HCT116 (cell line): ENCODE measurements around the gene FSIP1. TPM values are rescaled to one million over a fixed set of nuclear protein-coding genes. Genes with fewer than 3 reads are reported as not detected.

ENCODE experiments used
- ATAC-seq: fragments of 200-7000 bp; cut with Tn5 transposase; 2 replicates; pipeline ENCODE4 v1.9.1; 2020; ENCODE audit warnings: mild to moderate bottlenecking, moderate library complexity
- BruUV-seq: library from RNA; stranded (reverse); fragments of 400-500 nt; replicated peaks from 2 replicates; lab custom pipeline; 2021; lab: Mats Ljungman, UMichigan
- CTCF ChIA-PET: fragments of 300-600 bp; sonication (Branson Sonifier 250); formaldehyde crosslinking; loops from one replicate; lab custom pipeline; 2021; ENCODE audit warnings: antibody characterized with exemption; lab: Charles Lee
- POLR2A ChIA-PET: fragments of 300-600, 350-600 bp; sonication (Branson Sonifier 250); formaldehyde crosslinking; loops from one replicate; lab custom pipeline; 2021; ENCODE audit warnings: antibody characterized with exemption; lab: Charles Lee
- RAD21 ChIA-PET, 2 experiments: fragments of 300-600 bp; sonication (Branson Sonifier 250); formaldehyde crosslinking; loops; one replicate each; lab custom pipeline; 2023; ENCODE audit warnings: low total read pairs in 2 of 2; ENCODE audit not compliant: uncharacterized antibody in 2 of 2, unreplicated experiment in 2 of 2, low non-redundant PET in 1 of 2; lab: Charles Lee
- DNase-seq: peaks from one replicate; pipeline ENCODE4 v3.0.0-alpha.2; 2010; ENCODE audit warnings: low read depth, low spot score
- H2AFZ ChIP-seq: fragments of 200-600 bp; shearing (Covaris generic), sonication (generic); 2 replicates; pipeline ENCODE4 v1.6.1; 2017; ENCODE audit warnings: low read depth, mixed run types, mixed read lengths, antibody characterized with exemption, low read length; ENCODE audit not compliant: poor library complexity, severe bottlenecking
- H3K27ac ChIP-seq: 2 replicates; pipeline ENCODE4 v1.5.1; 2012; ENCODE audit warnings: low read depth, low read length
- H3K27me3 ChIP-seq: fragments of 200-600 bp; sonication (generic); 2 replicates; pipeline ENCODE4 v1.6.1; 2016; ENCODE audit warnings: mixed run types, low read length, mixed read lengths; ENCODE audit not compliant: insufficient read depth
- H3K36me3 ChIP-seq, 2 experiments: fragments of 200-500 bp in 1 of 2; fragments of 200-600 bp in 1 of 2; sonication (Bioruptor generic) in 1 of 2; sonication (generic) in 1 of 2; 2 replicates each; pipeline versions ENCODE4 v1.5.1 to v1.6.1; 2014 to 2016; ENCODE audit warnings: low read length in 2 of 2, inconsistent platforms in 1 of 2, mixed read lengths in 1 of 2, mixed run types in 1 of 2; ENCODE audit not compliant: insufficient read depth in 2 of 2, control insufficient read depth in 1 of 2
- H3K4me1 ChIP-seq, 2 experiments: fragments of 200-600 bp in 1 of 2; sonication (generic) in 1 of 2; 2 replicates each; pipeline versions ENCODE4 v1.5.1 to v1.6.1; 2012 to 2017; ENCODE audit warnings: low read length in 2 of 2, inconsistent platforms in 1 of 2, mild to moderate bottlenecking in 1 of 2, mixed read lengths in 1 of 2, mixed run types in 1 of 2, moderate library complexity in 1 of 2; ENCODE audit not compliant: insufficient read depth in 2 of 2, control insufficient read depth in 1 of 2
- H3K4me2 ChIP-seq: fragments of 200-600 bp; sonication (generic); 2 replicates; pipeline ENCODE4 v1.6.1; 2017; ENCODE audit warnings: mixed run types, low read length, mixed read lengths
- H3K4me3 ChIP-seq, 2 experiments: fragments of 200-600 bp in 1 of 2; sonication (generic) in 1 of 2; replicated peaks in 1 of 2; 2 replicates each; pipeline ENCODE4 v1.5.1; 2011 to 2016; ENCODE audit warnings: low read length in 2 of 2, control low read depth in 1 of 2, low read depth in 1 of 2, mild to moderate bottlenecking in 1 of 2, mixed read lengths in 1 of 2, mixed run types in 1 of 2
- H3K79me2 ChIP-seq: fragments of 200-600 bp; sonication (generic); 2 replicates; pipeline ENCODE4 v1.6.1; 2017; ENCODE audit warnings: mild to moderate bottlenecking, mixed run types, low read length, moderate library complexity, mixed read lengths; ENCODE audit not compliant: insufficient read depth
- H3K9ac ChIP-seq: fragments of 200-600 bp; sonication (generic); 2 replicates; pipeline ENCODE4 v1.6.1; 2016; ENCODE audit warnings: low read length, mixed read lengths
- H3K9me2 ChIP-seq: fragments of 200-600 bp; sonication (generic), shearing (Covaris generic); 2 replicates; pipeline ENCODE4 v1.6.1; 2017; ENCODE audit warnings: mixed run types, mild to moderate bottlenecking, moderate library complexity; ENCODE audit not compliant: insufficient read depth
- H3K9me3 ChIP-seq, 2 experiments: fragments of 200-500 bp in 1 of 2; fragments of 200-600 bp in 1 of 2; sonication (Bioruptor generic) in 1 of 2; sonication (generic) in 1 of 2; 2 replicates each; pipeline ENCODE4 v1.6.1; 2014 to 2017; ENCODE audit warnings: low read length in 2 of 2, mixed read lengths in 2 of 2, inconsistent platforms in 1 of 2, low read depth in 1 of 2, mild to moderate bottlenecking in 1 of 2, mixed run types in 1 of 2, moderate library complexity in 1 of 2; ENCODE audit not compliant: control insufficient read depth in 1 of 2, insufficient read depth in 1 of 2
- H4K20me1 ChIP-seq: fragments of 200-600 bp; sonication (generic), shearing (Covaris generic); 2 replicates; pipeline ENCODE4 v1.6.1; 2017; ENCODE audit warnings: mixed run types, mild to moderate bottlenecking, moderate library complexity; ENCODE audit not compliant: insufficient read depth
- ATF3 ChIP-seq: IDR thresholded peaks from 2 replicates; pipeline ENCODE4 v1.6.1; 2012
- EZH2phosphoT487 ChIP-seq: fragments of 200-600 bp; IDR thresholded peaks from 2 replicates; pipeline ENCODE4 v1.6.1; 2018; ENCODE audit warnings: antibody characterized with exemption, borderline replicate concordance
- FOSL1 ChIP-seq: IDR thresholded peaks from 2 replicates; pipeline ENCODE4 v1.6.1; 2012; ENCODE audit warnings: low read depth
- JUND ChIP-seq: IDR thresholded peaks from 2 replicates; pipeline ENCODE4 v1.6.1; 2012
- POLR2A ChIP-seq: IDR thresholded peaks from 2 replicates; pipeline ENCODE4 v1.7.0; 2011; ENCODE audit warnings: borderline replicate concordance; ENCODE audit not compliant: insufficient read depth, insufficient read length; ENCODE audit errors: extremely low read depth
- POLR2AphosphoS5 ChIP-seq: IDR thresholded peaks from 2 replicates; pipeline ENCODE4 v1.6.1; 2011; ENCODE audit warnings: mild to moderate bottlenecking, low read depth, low read length, moderate library complexity
- REST ChIP-seq: IDR thresholded peaks from 2 replicates; pipeline ENCODE4 v1.6.1; 2012; ENCODE audit warnings: low read depth
- SIN3A ChIP-seq: IDR thresholded peaks from 2 replicates; pipeline ENCODE4 v1.6.1; 2012; ENCODE audit warnings: low read depth
- ZBTB33 ChIP-seq: IDR thresholded peaks from 2 replicates; pipeline ENCODE4 v1.6.1; 2011; ENCODE audit warnings: mild to moderate bottlenecking, low read length, moderate library complexity; ENCODE audit not compliant: insufficient replicate concordance; ENCODE audit errors: extremely low read depth
- intact Hi-C: fragments of 100-400 bp; cut with micrococcal nuclease; formaldehyde crosslinking; loops from 2 replicates; pipeline ENCODE4 v1.10.0; 2022
- total RNA-seq: library from RNA; stranded (reverse); gene quantifications from one replicate; pipeline ENCODE4 v1.2.1, GENCODE V29; 2021; ENCODE audit not compliant: unreplicated experiment

Gene FSIP1
- total RNA-seq, 1 experiment from 2014 or later, result 0.42 TPM

- no peak for ATAC-seq
- intact Hi-C loops, result no loop called here
- Histone ChIP-seq H3K9me2 (no peaks in the 10 kb centered on the region), H2AFZ (no peak overlapping the region), H3K27me3 (no peaks in the 10 kb centered on the region), H3K4me2 (no peak overlapping the region), H3K4me1 (no peaks in the 10 kb centered on the region)
- ChIA-PET CTCF (no interaction called here), RAD21 (no interaction called here)
- TF ChIP-seq SIN3A (no peak), POLR2AphosphoS5 (no peak), REST (no peak), ATF3 (no peak), ZBTB33 (no peak), JUND (no peak), FOSL1 (no peak), POLR2A (no peak), EZH2phosphoT487 (no peak)
- TF ChIP-seq, all 23 proteins: peak for 0
- Histone ChIP-seq H3K27ac (no peak overlapping the region), H3K9me3 (no peaks in the 10 kb centered on the region), H3K36me3 (no peaks in the 10 kb centered on the region), H3K79me2 (no peaks in the 10 kb centered on the region), H3K9ac (no peak overlapping the region), H3K4me3 (no peak overlapping the region), H4K20me1 (no peaks in the 10 kb centered on the region)
- DNase-seq, result no peak
- POLR2A ChIA-PET, result no interaction called here
- no TSS peak for BruUV-seq
Observed at GRCh38 chr15:39731266-39731665, 51.4 kb downstream of the FSIP1 start.
